GM12801 (cell line): ENCODE results near the gene PTPN5.

Experiments
- CTCF ChIP-seq: IDR thresholded peaks from one replicate; pipeline ENCODE4 v1.5.1; 2011; ENCODE audit warnings: control low read depth; ENCODE audit not compliant: insufficient read length; ENCODE audit errors: extremely low read depth

Gene PTPN5

GRCh38 chr11:18761741-18762140 is 29.9 kb downstream of the PTPN5 start:
- TF ChIP-seq CTCF, result no peak

- no peak for TF ChIP-seq CTCF
Measured at GRCh38 chr11:18761144-18761543, 30.5 kb downstream of the PTPN5 start.

GRCh38 chr11:18757811-18758210 is 33.8 kb downstream of the PTPN5 start:
- TF ChIP-seq CTCF, result no peak

GRCh38 chr11:18756889-18757288 is 34.7 kb downstream of the PTPN5 start:
- TF ChIP-seq CTCF, result no peak

- TF ChIP-seq CTCF, result no peak
Measured at GRCh38 chr11:18754308-18754707, 37.3 kb downstream of the PTPN5 start.

- no peak for TF ChIP-seq CTCF
Measured at GRCh38 chr11:18752502-18752901, 39.1 kb downstream of the PTPN5 start.

- TF ChIP-seq CTCF, result no peak
Measured at GRCh38 chr11:18750944-18751343, 40.7 kb downstream of the PTPN5 start.

- no peak for TF ChIP-seq CTCF
Measured at GRCh38 chr11:18749681-18750319, 41.8 kb downstream of the PTPN5 start.
